Body of pancreas (tissue), 4 donors: ENCODE measurements around the gene PPP1R37.

Experiments
- CTCF ChIP-seq, 7 experiments: fragments of 450-650 bp in 4 of 7; fragments of 200-600 bp in 3 of 7; sonication (generic) in 3 of 7; IDR thresholded peaks; one replicate each; pipeline ENCODE4 v1.5.1; 2016 to 2019; ENCODE audit warnings: antibody characterized with exemption in 7 of 7
- POLR2A ChIP-seq, 3 donors: fragments of 450-650 bp; IDR thresholded peaks; one replicate each; pipeline ENCODE4 v1.6.1; 2016; ENCODE audit warnings: antibody characterized with exemption in 3 of 3, mild to moderate bottlenecking in 2 of 3

GRCh38 chr19:45126654-45127053 lies 33.7 kb downstream of the PPP1R37 start:
- TF ChIP-seq CTCF (IDR thresholded peaks at IDR 0.05) (no peak), POLR2A (IDR thresholded peaks at IDR 0.05) (no peak)
